Calu3 (cell line): ENCODE measurements around the gene TMF1. TPM values are rescaled to one million over a fixed set of nuclear protein-coding genes. Genes with fewer than 3 reads are reported as not detected.

Source experiments
- BruUV-seq: library from RNA; stranded (reverse); fragments of 400-500 nt; replicated peaks from 2 replicates; lab custom pipeline; 2021; lab: Mats Ljungman, UMichigan
- CTCF ChIA-PET: fragments of 300-600 bp; sonication (Branson Sonifier 250); formaldehyde crosslinking; loops from one replicate; lab custom pipeline; 2022; ENCODE audit warnings: antibody characterized with exemption; lab: Charles Lee
- DNase-seq: peaks from one replicate; pipeline ENCODE4 v3.0.0; 2022
- H3K27ac Mint-ChIP-seq: one replicate; pipeline ENCODE4 v1.8.0; 2022; ENCODE audit warnings: mixed read lengths; ENCODE audit not compliant: unreplicated experiment
- H3K27me3 Mint-ChIP-seq: one replicate; pipeline ENCODE4 v1.8.0; 2022; ENCODE audit warnings: mixed read lengths; ENCODE audit not compliant: unreplicated experiment
- H3K36me3 Mint-ChIP-seq: one replicate; pipeline ENCODE4 v1.8.0; 2022; ENCODE audit warnings: mild to moderate bottlenecking, moderate library complexity, mixed read lengths; ENCODE audit not compliant: insufficient read depth, unreplicated experiment
- H3K4me1 Mint-ChIP-seq: one replicate; pipeline ENCODE4 v1.8.0; 2022; ENCODE audit warnings: mild to moderate bottlenecking, low read depth, mixed read lengths; ENCODE audit not compliant: unreplicated experiment
- H3K4me3 Mint-ChIP-seq: one replicate; pipeline ENCODE4 v1.8.0; 2022; ENCODE audit warnings: mild to moderate bottlenecking, low read depth, moderate library complexity, mixed read lengths; ENCODE audit not compliant: unreplicated experiment
- H3K9me3 Mint-ChIP-seq: one replicate; pipeline ENCODE4 v1.8.0; 2022; ENCODE audit warnings: low read depth, mixed read lengths; ENCODE audit not compliant: unreplicated experiment
- CTCF ChIP-seq: fragments of 200-600 bp; IDR thresholded peaks from one replicate; pipeline ENCODE4 v1.8.0; 2022; ENCODE audit warnings: antibody characterized with exemption; ENCODE audit not compliant: unreplicated experiment
- intact Hi-C: fragments of 100-400 bp; cut with micrococcal nuclease; formaldehyde crosslinking; loops from one replicate; pipeline ENCODE4 v1.10.0; 2022; ENCODE audit not compliant: unreplicated experiment
- total RNA-seq: library from RNA; stranded (reverse); gene quantifications from 2 replicates; pipeline ENCODE4 v1.2.3, GENCODE V29; 2022

The TMF1 gene
- total RNA-seq, 1 experiment from 2014 or later, result 34.4 TPM

GRCh38 chr3:69091389-69092029 lies 39.4 kb upstream of the TMF1 start:
- no peak overlapping the region for H3K27ac Mint-ChIP-seq

GRCh38 chr3:69090021-69090420 lies 37.9 kb upstream of the TMF1 start:
- CTCF ChIA-PET, result interaction anchor here (0.7 to 1.0 kb wide), 2 partner anchors 8 to 38 kb away, joined by 3 read pairs; partner anchors contain the start of gene TMF1
- H3K4me3 Mint-ChIP-seq, result peak overlapping the region; percentile 12
- H3K27ac Mint-ChIP-seq, result no peak overlapping the region
- H3K27me3 Mint-ChIP-seq, result no peaks in the 10 kb centered on the region
- BruUV-seq, result no TSS peak
- H3K9me3 Mint-ChIP-seq, result no peaks in the 10 kb centered on the region
- peaks cover 38% of the 10 kb centered on the region for H3K36me3 Mint-ChIP-seq
- intact Hi-C loops, result no loop called here
- TF ChIP-seq CTCF, result no peak
- DNase-seq, result peak; percentile 13
- H3K4me1 Mint-ChIP-seq, result peaks cover 46% of the 10 kb centered on the region

More at GRCh38 chr3:69091389-69092029, 39.4 kb upstream of the TMF1 start:
- no TSS peak for BruUV-seq
- H3K4me1 Mint-ChIP-seq, result peaks cover 39% of the 10 kb centered on the region
- H3K9me3 Mint-ChIP-seq, result no peaks in the 10 kb centered on the region
- no peak for TF ChIP-seq CTCF
- H3K36me3 Mint-ChIP-seq, result peaks cover 29% of the 10 kb centered on the region
- H3K27me3 Mint-ChIP-seq, result no peaks in the 10 kb centered on the region
- intact Hi-C loops, result no loop called here
- DNase-seq, result no peak
- no peak overlapping the region for H3K4me3 Mint-ChIP-seq
- CTCF ChIA-PET, result interaction anchor here (0.6 to 0.8 kb wide), 3 partner anchors 15 to 1536 kb away, joined by 3 to 5 read pairs (median 3); no protein-coding TSS in a partner anchor

- intact Hi-C loops, result no loop called here
- CTCF ChIA-PET, result interaction anchor here (0.5 kb wide), 1 partner anchor 8 kb away, joined by 8 read pairs; no protein-coding TSS in a partner anchor
- no peaks in the 10 kb centered on the region for H3K9me3 Mint-ChIP-seq
- H3K27ac Mint-ChIP-seq, result peak overlapping the region; percentile 56
- no peak for DNase-seq
- H3K27me3 Mint-ChIP-seq, result no peaks in the 10 kb centered on the region
- no peak for TF ChIP-seq CTCF
- peaks cover 39% of the 10 kb centered on the region for H3K36me3 Mint-ChIP-seq
- peaks cover 57% of the 10 kb centered on the region for H3K4me1 Mint-ChIP-seq
- H3K4me3 Mint-ChIP-seq, result peak overlapping the region; percentile 29
- BruUV-seq, result no TSS peak
These were observed 35.9 kb upstream of the TMF1 start for GRCh38 chr3:69088063-69088462.

- no peak for DNase-seq
- Mint-ChIP-seq H3K4me3 (no peak overlapping the region), H3K9me3 (no peaks in the 10 kb centered on the region), H3K36me3 (peaks cover 44% of the 10 kb centered on the region), H3K4me1 (peaks cover 60% of the 10 kb centered on the region), H3K27me3 (no peaks in the 10 kb centered on the region), H3K27ac (no peak overlapping the region)
- BruUV-seq, result no TSS peak
- TF ChIP-seq CTCF, result no peak
- CTCF ChIA-PET, result interaction anchor here (0.6 to 0.7 kb wide), 2 partner anchors 335 to 411 kb away, joined by 3 to 4 read pairs; no protein-coding TSS in a partner anchor
- intact Hi-C loops, result loop anchor here (2.0 kb wide), 1 partner anchor 30 kb away; no protein-coding TSS in a partner anchor
These were observed 35.1 kb upstream of the TMF1 start for GRCh38 chr3:69087030-69087791.
